Measurements from ENCODE around the gene VOPP1. TPM values are rescaled to one million over a fixed set of nuclear protein-coding genes. Genes with fewer than 3 reads are reported as not detected.
"Not testable (repeated sequence)": the region's sequence is repeated elsewhere in the genome, so short reads cannot be mapped to it uniquely, and the experiment has no call there.

Gene VOPP1
- total RNA-seq, 4 donors from 2014 or later = 22.1 to 79.2 (median 73.9) TPM

DNA sequence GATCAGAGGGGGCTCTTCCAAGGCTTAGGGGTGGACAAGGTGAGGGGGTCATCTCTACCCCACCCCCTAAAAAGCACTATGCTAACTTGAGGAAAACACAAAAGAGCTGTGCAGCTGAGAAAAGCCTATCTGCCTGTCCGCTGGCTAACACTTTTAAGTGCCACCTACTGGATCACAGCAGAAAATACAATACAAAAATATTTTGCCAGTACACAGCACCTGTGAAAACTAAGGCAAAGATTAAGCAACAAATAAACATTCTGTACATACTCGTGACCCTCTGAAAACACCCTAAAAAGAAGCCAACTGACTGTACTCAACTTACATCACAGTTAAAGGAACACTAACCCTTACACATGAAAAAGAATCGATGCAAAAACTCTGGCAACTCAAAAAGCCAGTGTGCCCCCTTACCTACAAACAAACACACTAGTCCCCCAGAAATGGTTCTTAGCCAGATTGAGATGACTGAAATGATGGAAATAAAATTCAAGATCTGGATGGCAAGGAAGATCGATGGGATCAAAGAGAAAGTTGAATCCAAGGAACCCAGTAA, 25.7 kb upstream of the VOPP1 start:
- in situ Hi-C loops (cut with MboI; ENCODE audit: low pct_ligation_motif_present in 1 of 4, low pct_unique_long_range_greater_than_20kb in 1 of 4, low sequenced_read_pairs in 3 of 4) = loop anchor here in 3 of 4 donors (10.0 to 25.0 kb wide), 4 partner anchors 136 to 336 kb away; no protein-coding TSS in a partner anchor
- intact Hi-C loops (cut with DNase I; ENCODE audit: low total_unique reads) = not testable (repeated sequence)

GRCh38 chr7:55597214-55597739, 25.0 kb upstream of the VOPP1 start:
- H3K27ac ChIP-seq; intact Hi-C loops (cut with DNase I; ENCODE audit: low total_unique reads); H3K9me3 ChIP-seq; DNase-seq; H3K36me3 ChIP-seq; H3K27me3 ChIP-seq; H3K4me1 ChIP-seq; H3K4me3 ChIP-seq: not testable (repeated sequence)
- in situ Hi-C loops (cut with MboI; ENCODE audit: low pct_ligation_motif_present in 1 of 4, low pct_unique_long_range_greater_than_20kb in 1 of 4, low sequenced_read_pairs in 3 of 4) = loop anchor here in 3 of 4 donors (10.0 to 25.0 kb wide), 4 partner anchors 135 to 335 kb away; no protein-coding TSS in a partner anchor
- WGBS, 2 donors (ENCODE audit: low coverage in 1 of 2) = 48% methylated on average over 2 of the region's 2 CpGs; no CpG with 5 or more reads in 1 of the 2 donors

More for the DNA sequence above, 25.7 kb upstream of the VOPP1 start:
- H3K4me3 ChIP-seq, H3K4me1 ChIP-seq, DNase-seq, H3K36me3 ChIP-seq, H3K9me3 ChIP-seq, H3K27me3 ChIP-seq, H3K27ac ChIP-seq: not testable (repeated sequence)
- TF ChIP-seq CTCF (IDR thresholded peaks at IDR 0.05) = peak; percentile 15 to 53 (median 32)
- WGBS, 2 donors (ENCODE audit: low coverage in 1 of 2) = 46 to 100% methylated on average over 1 to 4 of the region's 4 CpGs

DNA sequence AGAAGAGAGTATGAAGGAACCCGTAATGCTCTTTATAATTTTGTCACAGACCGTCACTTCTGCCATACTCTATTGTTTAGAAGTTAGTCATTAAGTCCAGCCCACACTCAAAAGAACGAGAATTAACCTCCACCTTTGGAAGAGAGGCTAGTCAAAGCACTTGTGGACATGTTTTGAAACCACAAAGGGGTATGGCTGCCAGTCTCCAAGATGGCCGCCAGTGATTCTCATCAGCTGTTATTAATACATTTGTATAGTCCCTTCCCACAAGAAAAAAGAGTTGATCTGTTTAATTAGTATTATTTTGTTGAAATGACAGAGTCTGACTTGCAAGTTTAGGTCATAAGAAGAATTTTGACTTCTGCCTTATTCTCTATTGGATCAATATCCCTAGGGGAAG, 23.2 kb upstream of the VOPP1 start:
- WGBS, 2 donors (ENCODE audit: low coverage in 1 of 2) = 94 to 100% methylated on average over 2 to 4 of the region's 4 CpGs
- H3K4me3 ChIP-seq = no peak overlapping the region
- TF ChIP-seq POLR2A (IDR thresholded peaks at IDR 0.05) (no peak), EP300 (IDR thresholded peaks at IDR 0.05; ENCODE audit: low read depth) (no peak), CTCF (IDR thresholded peaks at IDR 0.05) (no peak), POLR2AphosphoS5 (IDR thresholded peaks at IDR 0.05) (no peak)
- in situ Hi-C loops (cut with MboI; ENCODE audit: low pct_ligation_motif_present in 1 of 4, low pct_unique_long_range_greater_than_20kb in 1 of 4, low sequenced_read_pairs in 3 of 4) = loop anchor here in 3 of 4 donors (10.0 to 25.0 kb wide), 4 partner anchors 133 to 333 kb away; no protein-coding TSS in a partner anchor
- H3K27me3 ChIP-seq = peaks cover 2% of the 10 kb centered on the region
- H3K27ac ChIP-seq = no peak overlapping the region
- H3K4me1 ChIP-seq = peaks cover 0 to 6% (median 3%) of the 10 kb centered on the region in 4 donors
- intact Hi-C loops (cut with DNase I; ENCODE audit: low total_unique reads) = no loop called here
- no peaks in the 10 kb centered on the region for H3K9me3 ChIP-seq
- no peak for DNase-seq
- H3K36me3 ChIP-seq = no peaks in the 10 kb centered on the region

GRCh38 chr7:55594870-55595269, 22.6 kb upstream of the VOPP1 start:
- no peak for DNase-seq
- H3K36me3 ChIP-seq = no peaks in the 10 kb centered on the region
- intact Hi-C loops (cut with DNase I; ENCODE audit: low total_unique reads) (no loop called here), in situ Hi-C loops (cut with MboI; ENCODE audit: low pct_ligation_motif_present in 1 of 4, low pct_unique_long_range_greater_than_20kb in 1 of 4, low sequenced_read_pairs in 3 of 4) (loop anchor here in 3 of 4 donors (10.0 to 25.0 kb wide), 4 partner anchors 133 to 333 kb away; no protein-coding TSS in a partner anchor)
- no peaks in the 10 kb centered on the region for H3K27me3 ChIP-seq
- H3K4me3 ChIP-seq = no peak overlapping the region
- no peaks in the 10 kb centered on the region for H3K9me3 ChIP-seq
- no peak overlapping the region for H3K27ac ChIP-seq
- H3K4me1 ChIP-seq = peaks cover 0 to 6% (median 3%) of the 10 kb centered on the region in 4 donors
- no peak for TF ChIP-seq EP300 (IDR thresholded peaks at IDR 0.05; ENCODE audit: low read depth)
- TF ChIP-seq CTCF (IDR thresholded peaks at IDR 0.05) = no peak
- no peak for TF ChIP-seq POLR2A (IDR thresholded peaks at IDR 0.05)
- no peak for TF ChIP-seq POLR2AphosphoS5 (IDR thresholded peaks at IDR 0.05)

All from transverse colon (tissue), 4 donors.